Stimulated activated naive CD8-positive, alpha-beta T cell treated with anti-CD3 and anti-CD28 coated beads, Interleukin-15, Interleukin-2, amounts not matched to agents 100 U/mL and 50 U/mL, for 24 hours (primary cell): ENCODE data around the gene NFE2.
A peak's percentile ranks its signal among the peaks of the same experiment; 100 is the strongest.
"Not testable (repeated sequence)": the region's sequence is repeated elsewhere in the genome, so short reads cannot be mapped to it uniquely, and the experiment has no call there.

Source experiments
- ATAC-seq: fragments of 150-1000 bp; cut with Tn5 transposase; one replicate; pipeline ENCODE4 v1.10.0; 2021
- DNase-seq: peaks from one replicate; pipeline ENCODE4 v3.0.0; 2021

Gene NFE2

GRCh38 chr12:54282949-54283593 is 17.7 kb downstream of the NFE2 start:
- DNase-seq (peak; percentile 42), ATAC-seq (no peak)

- ATAC-seq, DNase-seq: not testable (repeated sequence)
Measured at GRCh38 chr12:54281694-54282093, 19.1 kb downstream of the NFE2 start.

GRCh38 chr12:54281261-54281638 is 19.6 kb downstream of the NFE2 start:
- not testable (repeated sequence) for DNase-seq, ATAC-seq

GRCh38 chr12:54280468-54281260 is 20.2 kb downstream of the NFE2 start, which contains the start of gene HNRNPA1:
Gene HNRNPA1, plus strand, starts transcription at chr12:54280726. Its CDS starts 82 bp downstream, at chr12:54280808.
- DNase-seq (peak; percentile 91), ATAC-seq (peak; percentile 91)

GRCh38 chr12:54279632-54280467 is 21.0 kb downstream of the NFE2 start, which contains the start of gene CBX5:
Gene CBX5, minus strand, starts transcription at chr12:54280122. Its CDS starts 22,472 bp downstream, at chr12:54257650.
- ATAC-seq = peak; percentile 82
- DNase-seq = peak; percentile 100

GRCh38 chr12:54279227-54279631 is 21.6 kb downstream of the NFE2 start:
- ATAC-seq = no peak
- no peak for DNase-seq

GRCh38 chr12:54277823-54278276 is 23.0 kb downstream of the NFE2 start:
- DNase-seq (no peak), ATAC-seq (no peak)

GRCh38 chr12:54276368-54276767 is 24.4 kb downstream of the NFE2 start:
- ATAC-seq (no peak), DNase-seq (no peak)

DNA sequence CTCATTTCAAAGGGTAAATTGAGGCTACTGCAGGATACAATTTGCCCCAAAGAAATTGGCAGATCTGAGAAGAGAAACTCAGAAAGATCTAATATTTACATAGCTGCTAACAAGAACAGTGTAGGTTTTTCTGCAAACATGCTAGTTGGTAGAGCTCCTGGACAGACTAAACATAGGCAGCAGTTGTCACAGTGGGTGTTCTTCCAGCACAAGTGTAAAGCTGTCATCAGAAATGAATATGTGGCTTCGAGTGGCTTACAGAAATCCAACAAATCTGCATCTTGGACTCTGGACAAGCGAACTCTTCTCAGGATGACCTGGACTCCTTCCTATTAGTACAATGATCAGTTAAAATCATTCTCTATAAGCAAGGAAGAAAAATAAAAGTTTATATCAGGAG is 26.8 kb downstream of the NFE2 start:
- ATAC-seq (no peak), DNase-seq (no peak)

GRCh38 chr12:54272214-54272613 is 28.6 kb downstream of the NFE2 start:
- ATAC-seq = peak; percentile 43
- DNase-seq = no peak

DNA sequence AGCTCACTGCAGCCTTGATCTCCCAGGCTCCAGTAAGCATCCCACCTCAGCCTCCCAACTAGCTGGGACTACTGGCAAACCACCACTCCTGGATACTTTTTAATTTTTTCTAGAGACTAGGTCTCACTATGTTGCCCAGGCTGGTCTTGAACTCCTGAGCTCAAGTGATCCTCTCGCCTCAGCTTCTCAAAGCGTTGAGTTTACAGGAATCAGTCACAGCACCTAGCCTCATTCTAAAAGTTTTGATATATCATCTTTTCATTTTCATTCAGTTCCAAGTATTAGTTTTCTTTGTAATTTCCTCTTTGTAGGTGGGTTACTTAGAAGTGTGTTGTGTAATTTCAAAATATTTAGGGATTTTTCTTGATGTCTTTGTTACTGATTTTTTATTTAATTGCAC is 30.5 kb downstream of the NFE2 start:
- DNase-seq = no peak
- ATAC-seq = no peak

- ATAC-seq = no peak
- DNase-seq = no peak
Measured at GRCh38 chr12:54266852-54267251, 34.0 kb downstream of the NFE2 start.

DNA sequence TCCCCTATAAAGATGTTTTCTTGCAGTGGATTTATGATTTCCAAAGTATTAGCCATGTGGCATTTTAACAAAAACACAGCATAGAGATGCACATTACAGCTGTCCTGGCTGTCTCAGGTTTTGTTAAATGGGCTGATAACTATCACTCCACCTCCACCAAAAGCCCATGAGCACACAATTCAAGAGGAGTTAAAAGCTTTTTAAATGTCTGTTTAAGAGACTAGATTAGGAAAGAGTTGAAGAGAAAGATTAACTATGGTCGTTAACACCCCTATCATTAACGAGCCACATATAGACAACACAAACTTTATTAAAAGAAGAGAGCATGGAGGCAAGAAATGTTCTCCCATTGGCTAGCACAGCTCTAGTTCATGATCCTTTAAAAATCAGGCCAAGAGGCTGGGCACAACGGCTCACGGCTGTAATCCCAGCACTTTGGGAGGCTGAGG is 35.4 kb downstream of the NFE2 start:
- DNase-seq = no peak
- ATAC-seq = no peak

GRCh38 chr12:54262403-54262925 is 38.4 kb downstream of the NFE2 start:
- DNase-seq (no peak), ATAC-seq (no peak)

GRCh38 chr12:54261815-54262402 is 38.9 kb downstream of the NFE2 start:
- no peak for ATAC-seq

GRCh38 chr12:54259194-54260011 is 41.4 kb downstream of the NFE2 start:
- ATAC-seq = peak; percentile 97
- peak; percentile 79 for DNase-seq

More at GRCh38 chr12:54261815-54262402, 38.9 kb downstream of the NFE2 start:
- no peak for DNase-seq

DNA sequence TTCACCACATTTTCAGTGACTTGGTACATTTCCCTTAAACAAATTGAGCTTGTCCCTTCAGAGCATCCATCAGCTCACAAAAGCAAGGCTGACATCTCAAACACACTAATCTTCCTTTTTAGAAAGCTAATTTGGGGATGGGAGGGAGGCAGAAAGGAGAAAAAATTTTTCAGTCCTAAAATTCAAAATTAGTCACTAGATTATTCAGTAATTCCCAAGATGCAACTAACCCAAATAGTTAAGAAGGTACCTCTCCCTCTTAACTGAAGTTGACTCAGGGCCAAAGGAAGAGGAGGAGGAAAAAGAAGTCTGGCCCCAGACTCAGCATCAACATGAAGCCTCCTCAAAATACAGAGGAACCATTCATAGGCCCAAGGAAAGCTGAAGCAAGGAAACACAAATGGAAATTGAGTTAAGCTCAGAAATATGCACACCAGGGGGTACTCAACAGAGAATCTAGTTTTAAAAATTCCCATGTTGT is 42.6 kb downstream of the NFE2 start:
- DNase-seq (no peak), ATAC-seq (no peak)

DNA sequence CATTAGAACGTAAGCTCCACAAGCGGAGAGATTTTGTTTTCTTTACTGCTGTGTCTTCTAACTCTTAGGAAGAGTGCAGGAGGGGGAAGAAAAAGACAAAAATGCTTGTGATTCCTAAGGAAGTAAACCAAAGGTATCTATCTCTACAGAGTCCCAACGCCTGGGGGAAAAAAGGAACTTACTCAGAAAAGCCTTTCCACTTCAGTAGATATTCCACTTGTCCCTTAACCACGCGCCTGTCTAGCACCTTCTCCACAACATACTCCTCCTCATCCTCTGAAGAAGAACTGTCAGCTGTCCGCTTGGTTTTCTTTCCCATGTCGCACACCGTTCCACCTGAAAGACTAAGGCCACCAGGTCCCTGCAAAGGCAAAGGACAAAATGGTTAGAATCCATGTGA is 43.5 kb downstream of the NFE2 start:
- ATAC-seq = no peak
- DNase-seq = no peak

DNA sequence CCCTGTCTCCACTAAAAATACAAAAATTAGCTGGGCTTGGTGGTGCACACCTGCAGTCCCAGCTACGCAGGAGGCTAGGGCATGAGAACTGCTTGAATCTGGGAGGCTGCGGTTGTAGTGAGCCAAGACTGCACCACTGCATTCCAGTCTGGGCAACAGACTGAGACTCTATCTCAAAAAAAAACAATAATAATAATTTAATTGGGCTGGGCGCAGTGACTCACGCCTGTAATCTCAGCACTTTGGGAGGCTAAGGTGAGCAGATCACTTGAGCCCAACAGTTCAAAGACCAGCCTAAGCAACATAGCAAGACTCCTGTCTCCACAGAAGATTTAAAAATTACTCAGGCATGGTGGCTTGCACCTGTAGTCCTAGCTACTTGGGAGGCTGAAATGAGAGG is 47.6 kb downstream of the NFE2 start:
- ATAC-seq = no peak

GRCh38 chr12:54251667-54252284 is 49.0 kb downstream of the NFE2 start:
- no peak for ATAC-seq
- no peak for DNase-seq

More for the DNA sequence above, 47.6 kb downstream of the NFE2 start:
- no peak for DNase-seq
